Measurements from ENCODE around the gene GOLT1A. TPM values are rescaled to one million over a fixed set of nuclear protein-coding genes. Genes with fewer than 3 reads are reported as not detected.

Gene GOLT1A
- polyA plus RNA-seq, 3 donors: not detected

DNA sequence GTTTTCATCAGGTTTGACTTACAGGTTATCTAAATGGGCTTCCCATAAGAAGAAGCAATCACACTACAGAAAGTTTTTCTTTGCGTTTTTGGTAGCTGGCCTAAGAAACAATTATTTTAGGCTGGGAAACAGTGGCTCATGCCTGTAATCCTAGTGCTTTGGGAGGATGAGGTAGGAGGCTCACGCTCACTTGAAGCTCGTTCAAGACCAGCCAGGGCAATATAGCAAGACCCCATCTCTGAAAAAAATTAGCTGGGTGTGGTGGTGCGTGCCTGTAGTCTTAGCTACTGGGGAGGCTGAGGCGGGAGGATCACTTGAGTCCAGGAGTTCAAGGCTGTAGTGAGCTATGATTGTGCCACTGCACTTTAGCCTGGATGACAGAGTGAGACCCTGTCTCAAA, 46.1 kb downstream of the GOLT1A start:
- Histone ChIP-seq H2AFZ (ENCODE audit: insufficient read depth, low read depth, low read length, poor library complexity, severe bottlenecking) (no peak overlapping the region), H3K36me3 (replicated peaks in 1 of 2; ENCODE audit: control insufficient read depth in 1 of 2, insufficient read depth in 2 of 2, low read length in 2 of 2) (no peaks in the 10 kb centered on the region), H3K9me3 (replicated peaks in 1 of 2; ENCODE audit: control insufficient read depth in 1 of 2, insufficient read depth in 1 of 2, low read length in 2 of 2) (peaks cover 18 to 26% of the 10 kb centered on the region in 2 donors), H3K9ac (ENCODE audit: insufficient read depth, low read length, poor library complexity, severe bottlenecking) (no peak overlapping the region), H3K4me2 (replicated peaks; ENCODE audit: extremely low read depth, low read length, poor library complexity, severe bottlenecking) (no peak overlapping the region), H3K27me3 (ENCODE audit: control insufficient read depth in 2 of 2, insufficient read depth in 2 of 2, low read length in 2 of 2) (no peaks in the 10 kb centered on the region), H3K4me3 (replicated peaks in 1 of 3; ENCODE audit: low read depth in 2 of 3, low read length in 3 of 3) (no peak overlapping the region), H3K79me2 (ENCODE audit: insufficient read depth, low read length) (no peaks in the 10 kb centered on the region), H3K27ac (ENCODE audit: low read depth in 1 of 2, low read length in 2 of 2) (no peak overlapping the region), H4K20me1 (ENCODE audit: insufficient read depth, low read length) (no peaks in the 10 kb centered on the region), H3K4me1 (ENCODE audit: control insufficient read depth in 1 of 2, insufficient read depth in 2 of 2, low read length in 2 of 2) (no peaks in the 10 kb centered on the region)
- peaks cover 4% of the 10 kb centered on the region for H3K4me1 Mint-ChIP-seq
- no peak overlapping the region for H3K4me3 Mint-ChIP-seq
- TF ChIP-seq, protein P1, sequence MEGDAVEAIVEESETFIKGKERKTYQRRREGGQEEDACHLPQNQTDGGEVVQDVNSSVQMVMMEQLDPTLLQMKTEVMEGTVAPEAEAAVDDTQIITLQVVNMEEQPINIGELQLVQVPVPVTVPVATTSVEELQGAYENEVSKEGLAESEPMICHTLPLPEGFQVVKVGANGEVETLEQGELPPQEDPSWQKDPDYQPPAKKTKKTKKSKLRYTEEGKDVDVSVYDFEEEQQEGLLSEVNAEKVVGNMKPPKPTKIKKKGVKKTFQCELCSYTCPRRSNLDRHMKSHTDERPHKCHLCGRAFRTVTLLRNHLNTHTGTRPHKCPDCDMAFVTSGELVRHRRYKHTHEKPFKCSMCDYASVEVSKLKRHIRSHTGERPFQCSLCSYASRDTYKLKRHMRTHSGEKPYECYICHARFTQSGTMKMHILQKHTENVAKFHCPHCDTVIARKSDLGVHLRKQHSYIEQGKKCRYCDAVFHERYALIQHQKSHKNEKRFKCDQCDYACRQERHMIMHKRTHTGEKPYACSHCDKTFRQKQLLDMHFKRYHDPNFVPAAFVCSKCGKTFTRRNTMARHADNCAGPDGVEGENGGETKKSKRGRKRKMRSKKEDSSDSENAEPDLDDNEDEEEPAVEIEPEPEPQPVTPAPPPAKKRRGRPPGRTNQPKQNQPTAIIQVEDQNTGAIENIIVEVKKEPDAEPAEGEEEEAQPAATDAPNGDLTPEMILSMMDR (IDR thresholded peaks at IDR 0.05): no peak
- peaks cover 4 to 5% (median 4%) of the 10 kb centered on the region in 3 donors for H3K27me3 Mint-ChIP-seq (ENCODE audit: low read depth in 3 of 3)
- no peaks in the 10 kb centered on the region for H3K36me3 Mint-ChIP-seq
- H3K9me3 Mint-ChIP-seq: peaks cover 10 to 33% (median 26%) of the 10 kb centered on the region in 7 donors
- 91% methylated on average over 3 of the region's 5 CpGs for WGBS (ENCODE audit: insufficient coverage)
- intact Hi-C loops (cut with micrococcal nuclease): no loop called here
- no peak overlapping the region for H3K27ac Mint-ChIP-seq
- DNase-seq: no peak

DNA sequence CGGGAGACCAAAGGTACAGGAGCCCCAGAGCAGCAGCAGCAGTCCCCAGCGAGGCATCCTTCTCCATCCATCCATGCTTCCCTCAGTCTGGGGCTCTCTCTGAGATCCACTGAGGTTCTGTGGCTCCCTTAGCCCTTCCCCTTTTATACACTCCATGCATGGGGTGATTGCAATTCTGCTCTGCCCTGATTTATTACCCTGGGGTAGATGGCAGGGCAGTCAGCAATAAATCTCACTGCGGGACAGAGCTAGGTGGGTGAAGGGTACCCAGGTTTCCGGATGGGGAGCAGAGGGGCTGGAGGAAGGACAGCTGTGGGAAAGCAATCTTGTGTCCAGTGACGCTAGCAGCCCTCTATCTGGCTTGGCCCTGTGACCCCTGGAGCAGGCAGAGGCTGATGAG, 47.6 kb downstream of the GOLT1A start, which contains the start of gene REN:
TSS of gene REN (minus strand) at position 119 of the 400 bp plus-strand sequence. CDS start at position 75, 44 bp downstream.
- H3K4me3 ChIP-seq (replicated peaks in 1 of 3; ENCODE audit: low read depth in 2 of 3, low read length in 3 of 3): no peak within 1 kb of the TSS
- no peak within 1 kb of the TSS for H3K4me3 Mint-ChIP-seq

More for the DNA sequence above, 47.6 kb downstream of the GOLT1A start, which contains the start of gene REN:
- Histone ChIP-seq H3K27me3 (ENCODE audit: control insufficient read depth in 2 of 2, insufficient read depth in 2 of 2, low read length in 2 of 2) (no peaks in the 10 kb centered on the region), H3K4me1 (ENCODE audit: control insufficient read depth in 1 of 2, insufficient read depth in 2 of 2, low read length in 2 of 2) (no peaks in the 10 kb centered on the region), H3K27ac (ENCODE audit: low read depth in 1 of 2, low read length in 2 of 2) (no peak within 1 kb of the TSS), H3K4me2 (replicated peaks; ENCODE audit: extremely low read depth, low read length, poor library complexity, severe bottlenecking) (no peak within 1 kb of the TSS), H3K9me3 (replicated peaks in 1 of 2; ENCODE audit: control insufficient read depth in 1 of 2, insufficient read depth in 1 of 2, low read length in 2 of 2) (peaks cover 16 to 26% of the 10 kb centered on the region in 2 donors), H3K9ac (ENCODE audit: insufficient read depth, low read length, poor library complexity, severe bottlenecking) (no peak within 1 kb of the TSS), H3K36me3 (replicated peaks in 1 of 2; ENCODE audit: control insufficient read depth in 1 of 2, insufficient read depth in 2 of 2, low read length in 2 of 2) (no peaks in the 10 kb centered on the region), H3K79me2 (ENCODE audit: insufficient read depth, low read length) (no peaks in the 10 kb centered on the region), H4K20me1 (ENCODE audit: insufficient read depth, low read length) (no peaks in the 10 kb centered on the region), H2AFZ (ENCODE audit: insufficient read depth, low read depth, low read length, poor library complexity, severe bottlenecking) (no peak within 1 kb of the TSS)
- peaks cover 2% of the 10 kb centered on the region for H3K4me1 Mint-ChIP-seq
- H3K27me3 Mint-ChIP-seq (ENCODE audit: low read depth in 3 of 3): peaks cover 3 to 7% (median 4%) of the 10 kb centered on the region in 3 donors
- 13% methylated on average over 4 of the region's 5 CpGs for WGBS (ENCODE audit: insufficient coverage)
- H3K36me3 Mint-ChIP-seq: no peaks in the 10 kb centered on the region
- intact Hi-C loops (cut with micrococcal nuclease): no loop called here
- H3K27ac Mint-ChIP-seq: no peak within 1 kb of the TSS
- H3K9me3 Mint-ChIP-seq: peaks cover 7 to 29% (median 22%) of the 10 kb centered on the region in 7 donors
- no peak for DNase-seq
- TF ChIP-seq, protein P1 (IDR thresholded peaks at IDR 0.05): no peak
